Osteoblast (primary cell): ENCODE results near the gene HIBADH. TPM values are rescaled to one million over a fixed set of nuclear protein-coding genes. Genes with fewer than 3 reads are reported as not detected.

ENCODE experiments used
- DNase-seq: peaks from one replicate; pipeline ENCODE4 v3.0.0; 2011; ENCODE audit warnings: low spot score, mixed read lengths; ENCODE audit not compliant: insufficient read length; ENCODE audit errors: missing footprints
- H2AFZ ChIP-seq: 2 replicates; pipeline ENCODE4 v1.6.0; 2011; ENCODE audit warnings: mild to moderate bottlenecking, low read length
- H3K27ac ChIP-seq: 2 replicates; pipeline ENCODE4 v1.5.1; 2011; ENCODE audit warnings: mild to moderate bottlenecking, low read depth, low read length, moderate library complexity
- H3K27me3 ChIP-seq: 2 replicates; pipeline ENCODE4 v1.6.0; 2012; ENCODE audit warnings: mild to moderate bottlenecking, control low read depth, inconsistent platforms, low read length, moderate library complexity; ENCODE audit not compliant: insufficient read depth
- H3K36me3 ChIP-seq: 2 replicates; pipeline ENCODE4 v1.5.1; 2011; ENCODE audit warnings: mild to moderate bottlenecking, low read length, control low read depth, moderate library complexity; ENCODE audit not compliant: insufficient read depth
- H3K4me1 ChIP-seq: 2 replicates; pipeline ENCODE4 v1.5.1; 2011; ENCODE audit warnings: mild to moderate bottlenecking, low read length, control low read depth, moderate library complexity; ENCODE audit not compliant: insufficient read depth
- H3K4me2 ChIP-seq: 2 replicates; pipeline ENCODE4 v1.6.0; 2011; ENCODE audit warnings: mild to moderate bottlenecking, low read length; ENCODE audit not compliant: insufficient read depth
- H3K4me3 ChIP-seq: fragments of 200-600 bp; sonication (generic); 3 replicates; pipeline ENCODE4 v1.5.1; 2012; ENCODE audit warnings: mild to moderate bottlenecking, low read length, inconsistent platforms; ENCODE audit not compliant: insufficient read depth
- H3K79me2 ChIP-seq: 2 replicates; pipeline ENCODE4 v1.6.0; 2012; ENCODE audit warnings: mild to moderate bottlenecking, low read length, control low read depth, inconsistent platforms; ENCODE audit not compliant: insufficient read depth
- H3K9me3 ChIP-seq: 2 replicates; pipeline ENCODE4 v1.5.1; 2011; ENCODE audit warnings: low read depth, low read length, control low read depth
- H4K20me1 ChIP-seq: 2 replicates; pipeline ENCODE4 v1.6.0; 2012; ENCODE audit warnings: mild to moderate bottlenecking, low read length, control low read depth; ENCODE audit not compliant: insufficient read depth
- CTCF ChIP-seq: IDR thresholded peaks from 2 replicates; pipeline ENCODE4 v1.5.1; 2011; ENCODE audit warnings: mild to moderate bottlenecking, low read depth, low read length, moderate library complexity; ENCODE audit errors: extremely low read depth
- total RNA-seq: library from RNA; depleted of rRNA; stranded (reverse); fragments of >200 nt; gene quantifications from 2 replicates; pipeline ENCODE4 v1.2.3, GENCODE V29; 2012

HIBADH gene
- total RNA-seq, 1 donor: 76.0 TPM

GRCh38 chr7:27663989-27664331 lies 1.3 kb upstream of the HIBADH start:
- H4K20me1 ChIP-seq: no peaks in the 10 kb centered on the region
- H2AFZ ChIP-seq: peak overlapping the region; percentile 84
- H3K27me3 ChIP-seq: no peaks in the 10 kb centered on the region
- no peak overlapping the region for H3K4me2 ChIP-seq
- peaks cover 27% of the 10 kb centered on the region for H3K79me2 ChIP-seq
- H3K4me3 ChIP-seq: no peak overlapping the region
- no peaks in the 10 kb centered on the region for H3K9me3 ChIP-seq
- DNase-seq: no peak
- H3K27ac ChIP-seq: no peak overlapping the region
- peaks cover 4% of the 10 kb centered on the region for H3K36me3 ChIP-seq
- TF ChIP-seq CTCF: no peak
- no peaks in the 10 kb centered on the region for H3K4me1 ChIP-seq

GRCh38 chr7:27661811-27662489 lies 733 bp downstream of the HIBADH start:
- no peaks in the 10 kb centered on the region for H3K4me1 ChIP-seq
- H3K79me2 ChIP-seq: peaks cover 37% of the 10 kb centered on the region
- H3K4me2 ChIP-seq: peak overlapping the region; percentile 92
- peak; percentile 59 for DNase-seq
- no peaks in the 10 kb centered on the region for H4K20me1 ChIP-seq
- peak overlapping the region; percentile 92 for H3K27ac ChIP-seq
- H3K36me3 ChIP-seq: peaks cover 5% of the 10 kb centered on the region
- H3K27me3 ChIP-seq: no peaks in the 10 kb centered on the region
- H2AFZ ChIP-seq: peak overlapping the region; percentile 69
- no peak for TF ChIP-seq CTCF
- peak overlapping the region; percentile 74 for H3K4me3 ChIP-seq
- no peaks in the 10 kb centered on the region for H3K9me3 ChIP-seq

- Histone ChIP-seq H3K9me3 (no peaks in the 10 kb centered on the region), H3K79me2 (peaks cover 45% of the 10 kb centered on the region), H3K36me3 (peaks cover 5% of the 10 kb centered on the region), H3K4me1 (peaks cover 3% of the 10 kb centered on the region), H3K4me3 (no peak overlapping the region), H3K27me3 (no peaks in the 10 kb centered on the region), H2AFZ (no peak overlapping the region), H3K27ac (no peak overlapping the region), H3K4me2 (no peak overlapping the region), H4K20me1 (no peaks in the 10 kb centered on the region)
- no peak for TF ChIP-seq CTCF
- DNase-seq: peak; percentile 55
These were observed 6.0 kb downstream of the HIBADH start for GRCh38 chr7:27656724-27657123.

- no peak overlapping the region for H3K27ac ChIP-seq
- H3K4me2 ChIP-seq: no peak overlapping the region
- DNase-seq: no peak
- H3K36me3 ChIP-seq: peaks cover 5% of the 10 kb centered on the region
- H3K4me3 ChIP-seq: no peak overlapping the region
- no peaks in the 10 kb centered on the region for H3K27me3 ChIP-seq
- H4K20me1 ChIP-seq: no peaks in the 10 kb centered on the region
- H3K4me1 ChIP-seq: peaks cover 5% of the 10 kb centered on the region
- no peak overlapping the region for H2AFZ ChIP-seq
- TF ChIP-seq CTCF: no peak
- H3K79me2 ChIP-seq: peaks cover 42% of the 10 kb centered on the region
- H3K9me3 ChIP-seq: no peaks in the 10 kb centered on the region
These were observed 7.5 kb downstream of the HIBADH start for GRCh38 chr7:27655184-27655583.
